WTC11 (cell line): ENCODE data around the gene LIMS2. TPM values are rescaled to one million over a fixed set of nuclear protein-coding genes. Genes with fewer than 3 reads are reported as not detected.

Experiments used
- ATAC-seq: fragments of 200-7000 bp; cut with Tn5 transposase; 2 replicates; pipeline ENCODE4 v1.10.0; 2021; ENCODE audit warnings: mild to moderate bottlenecking, moderate library complexity
- CTCF ChIA-PET: fragments of 300-600 bp; sonication (Branson Sonifier 250); formaldehyde crosslinking; loops from one replicate; lab custom pipeline; 2021; ENCODE audit warnings: antibody characterized with exemption; lab: Charles Lee
- POLR2A ChIA-PET: fragments of 350-600 bp; sonication (Branson Sonifier 250); formaldehyde crosslinking; loops from one replicate; lab custom pipeline; 2021; ENCODE audit warnings: antibody characterized with exemption; lab: Charles Lee
- DNase-seq: peaks from one replicate; pipeline ENCODE4 v3.0.0; 2021; ENCODE audit warnings: low spot score
- H3K27ac Mint-ChIP-seq: 2 replicates; pipeline ENCODE4 v1.8.0; 2021; ENCODE audit warnings: mixed read lengths
- H3K27me3 Mint-ChIP-seq: 2 replicates; pipeline ENCODE4 v1.8.0; 2021; ENCODE audit warnings: low read depth, mild to moderate bottlenecking, moderate library complexity, mixed read lengths
- H3K36me3 Mint-ChIP-seq: 2 replicates; pipeline ENCODE4 v1.8.0; 2021; ENCODE audit warnings: mixed read lengths
- H3K4me1 Mint-ChIP-seq: 2 replicates; pipeline ENCODE4 v1.8.0; 2022; ENCODE audit warnings: mixed read lengths
- H3K4me3 Mint-ChIP-seq: 2 replicates; pipeline ENCODE4 v1.8.0; 2021; ENCODE audit warnings: mild to moderate bottlenecking, moderate library complexity, mixed read lengths
- H3K9me3 Mint-ChIP-seq: 2 replicates; pipeline ENCODE4 v1.8.0; 2021; ENCODE audit warnings: mixed read lengths
- ATF2 ChIP-seq: sonication (generic); formaldehyde crosslinking; IDR thresholded peaks from 2 replicates; pipeline ENCODE4 v1.8.1; 2022; ENCODE audit warnings: low read depth, missing genetic modification reagents, borderline replicate concordance
- ELF4 ChIP-seq: sonication (generic); formaldehyde crosslinking; IDR thresholded peaks from 2 replicates; pipeline ENCODE4 v1.8.1; 2022; ENCODE audit warnings: low read depth, mild to moderate bottlenecking, moderate library complexity, missing genetic modification reagents
- FOXK1 ChIP-seq: sonication (generic); formaldehyde crosslinking; IDR thresholded peaks from 2 replicates; pipeline ENCODE4 v1.8.0; 2022; ENCODE audit warnings: mild to moderate bottlenecking, moderate library complexity, missing genetic modification reagents
- FOXP4 ChIP-seq: sonication (generic); formaldehyde crosslinking; IDR thresholded peaks from 2 replicates; pipeline ENCODE4 v1.8.0; 2022; ENCODE audit warnings: mild to moderate bottlenecking, missing genetic modification reagents
- GABPB1 ChIP-seq: sonication (generic); formaldehyde crosslinking; IDR thresholded peaks from 2 replicates; pipeline ENCODE4 v1.8.1; 2023; ENCODE audit warnings: mild to moderate bottlenecking, missing genetic modification reagents
- JAZF1 ChIP-seq: fragments of 250-450 bp; sonication (Bioruptor Pico); IDR thresholded peaks from 2 replicates; pipeline ENCODE4 v1.9.0; 2021; ENCODE audit warnings: moderate library complexity, mild to moderate bottlenecking, inconsistent platforms
- PREB ChIP-seq: sonication (generic); formaldehyde crosslinking; IDR thresholded peaks from 2 replicates; pipeline ENCODE4 v1.8.1; 2022; ENCODE audit warnings: mild to moderate bottlenecking, missing genetic modification reagents, moderate library complexity, borderline replicate concordance
- RELA ChIP-seq: sonication (generic); formaldehyde crosslinking; IDR thresholded peaks from 2 replicates; pipeline ENCODE4 v1.8.1; 2022; ENCODE audit warnings: missing genetic modification reagents, mild to moderate bottlenecking, borderline replicate concordance
- SMAD3 ChIP-seq: sonication (generic); formaldehyde crosslinking; IDR thresholded peaks from 2 replicates; pipeline ENCODE4 v1.8.0; 2022; ENCODE audit warnings: missing genetic modification reagents, mild to moderate bottlenecking, borderline replicate concordance
- SMAD4 ChIP-seq: sonication (generic); formaldehyde crosslinking; IDR thresholded peaks from 2 replicates; pipeline ENCODE4 v1.8.0; 2022; ENCODE audit warnings: mild to moderate bottlenecking, missing genetic modification reagents
- SP1 ChIP-seq: sonication (generic); formaldehyde crosslinking; conservative IDR thresholded peaks from 2 replicates; pipeline ENCODE4 v1.8.1; 2022; ENCODE audit warnings: missing genetic modification reagents
- STAT6 ChIP-seq: sonication (generic); formaldehyde crosslinking; conservative IDR thresholded peaks from 2 replicates; pipeline ENCODE4 v1.8.1; 2023; ENCODE audit warnings: mild to moderate bottlenecking, low read depth, missing genetic modification reagents, moderate library complexity
- TCF7 ChIP-seq: sonication (generic); formaldehyde crosslinking; IDR thresholded peaks from 2 replicates; pipeline ENCODE4 v1.8.0; 2022; ENCODE audit warnings: mild to moderate bottlenecking, low read depth, missing genetic modification reagents, moderate library complexity
- ZBTB43 ChIP-seq: sonication (generic); formaldehyde crosslinking; IDR thresholded peaks from 2 replicates; pipeline ENCODE4 v1.8.1; 2023; ENCODE audit warnings: mild to moderate bottlenecking, missing genetic modification reagents
- ZNF138 ChIP-seq: sonication (generic); formaldehyde crosslinking; conservative IDR thresholded peaks from 2 replicates; pipeline ENCODE4 v1.8.1; 2022; ENCODE audit warnings: mild to moderate bottlenecking, moderate library complexity, missing genetic modification reagents
- ZNF232 ChIP-seq: sonication (generic); formaldehyde crosslinking; IDR thresholded peaks from 2 replicates; pipeline ENCODE4 v1.8.0; 2022; ENCODE audit warnings: mild to moderate bottlenecking, missing genetic modification reagents
- ZSCAN18 ChIP-seq: fragments of 250-450 bp; sonication (Bioruptor Pico); IDR thresholded peaks from 2 replicates; pipeline ENCODE4 v2.1.2; 2022; ENCODE audit warnings: mild to moderate bottlenecking, moderate library complexity
- total RNA-seq: library from RNA; stranded (reverse); gene quantifications from 3 replicates; pipeline ENCODE4 v1.2.3, GENCODE V29; 2021
- TF ChIP-seq, protein P1 (sequence below): sonication (generic); formaldehyde crosslinking; IDR thresholded peaks from 2 replicates; pipeline ENCODE4 v1.8.0; 2023; ENCODE audit warnings: missing genetic modification reagents, mild to moderate bottlenecking, borderline replicate concordance
- TF ChIP-seq, protein P2 (sequence below): sonication (generic); formaldehyde crosslinking; IDR thresholded peaks from 2 replicates; pipeline ENCODE4 v1.8.1; 2023; ENCODE audit warnings: mild to moderate bottlenecking, moderate library complexity, missing genetic modification reagents

LIMS2 gene
- total RNA-seq, 1 experiment from 2014 or later, result 2.4 TPM

- ATAC-seq (no peak), DNase-seq (no peak)
- ChIA-PET CTCF (interaction anchor here (1.1 kb wide), 1 partner anchor 20 kb away, joined by 3 read pairs; no protein-coding TSS in a partner anchor), POLR2A (no interaction called here)
- Mint-ChIP-seq H3K27me3 (no peaks in the 10 kb centered on the region), H3K27ac (no peak overlapping the region), H3K36me3 (no peaks in the 10 kb centered on the region), H3K4me3 (no peak overlapping the region), H3K9me3 (no peaks in the 10 kb centered on the region), H3K4me1 (no peaks in the 10 kb centered on the region)
- TF ChIP-seq ZSCAN18 (no peak), FOXK1 (CRISPR knock-in tag) (no peak), FOXP4 (CRISPR knock-in tag) (no peak), ELF4 (CRISPR knock-in tag) (no peak), JAZF1 (CRISPR knock-in tag) (no peak), RELA (CRISPR knock-in tag) (no peak), ZNF138 (CRISPR knock-in tag) (no peak), ZBTB43 (CRISPR knock-in tag) (no peak), PREB (no peak), ZNF232 (no peak), GABPB1 (no peak), SP1 (CRISPR knock-in tag) (no peak), ATF2 (no peak), SMAD4 (no peak), STAT6 (CRISPR knock-in tag) (no peak), SMAD3 (CRISPR knock-in tag) (no peak), TCF7 (no peak)
- TF ChIP-seq, protein P1, sequence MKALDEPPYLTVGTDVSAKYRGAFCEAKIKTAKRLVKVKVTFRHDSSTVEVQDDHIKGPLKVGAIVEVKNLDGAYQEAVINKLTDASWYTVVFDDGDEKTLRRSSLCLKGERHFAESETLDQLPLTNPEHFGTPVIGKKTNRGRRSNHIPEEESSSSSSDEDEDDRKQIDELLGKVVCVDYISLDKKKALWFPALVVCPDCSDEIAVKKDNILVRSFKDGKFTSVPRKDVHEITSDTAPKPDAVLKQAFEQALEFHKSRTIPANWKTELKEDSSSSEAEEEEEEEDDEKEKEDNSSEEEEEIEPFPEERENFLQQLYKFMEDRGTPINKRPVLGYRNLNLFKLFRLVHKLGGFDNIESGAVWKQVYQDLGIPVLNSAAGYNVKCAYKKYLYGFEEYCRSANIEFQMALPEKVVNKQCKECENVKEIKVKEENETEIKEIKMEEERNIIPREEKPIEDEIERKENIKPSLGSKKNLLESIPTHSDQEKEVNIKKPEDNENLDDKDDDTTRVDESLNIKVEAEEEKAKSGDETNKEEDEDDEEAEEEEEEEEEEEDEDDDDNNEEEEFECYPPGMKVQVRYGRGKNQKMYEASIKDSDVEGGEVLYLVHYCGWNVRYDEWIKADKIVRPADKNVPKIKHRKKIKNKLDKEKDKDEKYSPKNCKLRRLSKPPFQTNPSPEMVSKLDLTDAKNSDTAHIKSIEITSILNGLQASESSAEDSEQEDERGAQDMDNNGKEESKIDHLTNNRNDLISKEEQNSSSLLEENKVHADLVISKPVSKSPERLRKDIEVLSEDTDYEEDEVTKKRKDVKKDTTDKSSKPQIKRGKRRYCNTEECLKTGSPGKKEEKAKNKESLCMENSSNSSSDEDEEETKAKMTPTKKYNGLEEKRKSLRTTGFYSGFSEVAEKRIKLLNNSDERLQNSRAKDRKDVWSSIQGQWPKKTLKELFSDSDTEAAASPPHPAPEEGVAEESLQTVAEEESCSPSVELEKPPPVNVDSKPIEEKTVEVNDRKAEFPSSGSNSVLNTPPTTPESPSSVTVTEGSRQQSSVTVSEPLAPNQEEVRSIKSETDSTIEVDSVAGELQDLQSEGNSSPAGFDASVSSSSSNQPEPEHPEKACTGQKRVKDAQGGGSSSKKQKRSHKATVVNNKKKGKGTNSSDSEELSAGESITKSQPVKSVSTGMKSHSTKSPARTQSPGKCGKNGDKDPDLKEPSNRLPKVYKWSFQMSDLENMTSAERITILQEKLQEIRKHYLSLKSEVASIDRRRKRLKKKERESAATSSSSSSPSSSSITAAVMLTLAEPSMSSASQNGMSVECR (CRISPR knock-in tag), result no peak
- TF ChIP-seq, protein P2, sequence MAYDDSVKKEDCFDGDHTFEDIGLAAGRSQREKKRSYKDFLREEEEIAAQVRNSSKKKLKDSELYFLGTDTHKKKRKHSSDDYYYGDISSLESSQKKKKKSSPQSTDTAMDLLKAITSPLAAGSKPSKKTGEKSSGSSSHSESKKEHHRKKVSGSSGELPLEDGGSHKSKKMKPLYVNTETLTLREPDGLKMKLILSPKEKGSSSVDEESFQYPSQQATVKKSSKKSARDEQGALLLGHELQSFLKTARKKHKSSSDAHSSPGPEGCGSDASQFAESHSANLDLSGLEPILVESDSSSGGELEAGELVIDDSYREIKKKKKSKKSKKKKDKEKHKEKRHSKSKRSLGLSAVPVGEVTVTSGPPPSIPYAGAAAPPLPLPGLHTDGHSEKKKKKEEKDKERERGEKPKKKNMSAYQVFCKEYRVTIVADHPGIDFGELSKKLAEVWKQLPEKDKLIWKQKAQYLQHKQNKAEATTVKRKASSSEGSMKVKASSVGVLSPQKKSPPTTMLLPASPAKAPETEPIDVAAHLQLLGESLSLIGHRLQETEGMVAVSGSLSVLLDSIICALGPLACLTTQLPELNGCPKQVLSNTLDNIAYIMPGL (CRISPR knock-in tag), result no peak
These were observed 78.0 kb downstream of the LIMS2 start for GRCh38 chr2:127597046-127597983.
